NCI-H128 (cell line): ENCODE results near the gene MDGA2.
"Not testable (repeated sequence)": the region's sequence is repeated elsewhere in the genome, so short reads cannot be mapped to it uniquely, and the experiment has no call there.

Experiments used
- DNase-seq: peaks from one replicate; lab custom pipeline; 2025; ENCODE audit not compliant: unreplicated experiment; lab: John Stamatoyannopoulos, UW

The MDGA2 gene

DNA sequence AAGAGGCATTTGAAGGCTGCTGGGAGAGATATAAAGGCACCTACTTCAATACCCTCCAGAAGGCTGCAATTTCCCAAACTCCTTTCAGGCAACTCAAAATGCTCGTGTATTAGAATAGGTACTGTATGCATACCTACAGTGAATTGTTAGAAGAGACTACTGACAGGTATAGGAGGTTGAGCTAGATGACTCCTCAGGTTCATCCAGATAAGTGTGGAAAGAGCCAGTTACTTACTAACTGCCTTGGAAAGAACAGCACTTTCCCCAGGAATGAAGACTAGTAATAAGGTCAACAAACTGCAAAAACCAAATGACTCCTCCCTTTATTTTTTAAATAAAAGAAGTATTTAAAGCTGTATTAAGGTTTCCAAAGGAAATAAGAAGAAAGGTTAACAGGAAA lies 429.0 kb downstream of the MDGA2 start:
- DNase-seq, result no peak

DNA sequence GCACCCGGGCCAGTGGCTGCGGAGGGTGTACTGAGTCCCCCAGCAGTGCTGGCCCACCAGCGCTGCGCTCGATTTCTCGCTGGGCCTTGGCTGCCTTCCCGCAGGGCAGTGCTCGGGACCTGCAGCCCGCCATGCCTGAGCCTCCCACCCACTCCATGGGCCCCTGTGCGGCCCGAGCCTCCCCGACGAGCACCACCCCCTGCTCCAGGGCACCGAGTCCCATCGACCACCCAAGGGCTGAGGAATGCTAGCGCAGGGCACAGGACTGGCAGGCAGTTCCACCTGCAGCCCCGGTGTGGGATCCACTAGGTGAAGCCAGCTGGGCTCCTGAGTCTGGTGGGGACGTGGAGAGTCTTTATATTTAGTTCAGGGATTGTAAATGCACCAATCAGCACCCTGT lies 432.8 kb downstream of the MDGA2 start:
- DNase-seq, result not testable (repeated sequence)

DNA sequence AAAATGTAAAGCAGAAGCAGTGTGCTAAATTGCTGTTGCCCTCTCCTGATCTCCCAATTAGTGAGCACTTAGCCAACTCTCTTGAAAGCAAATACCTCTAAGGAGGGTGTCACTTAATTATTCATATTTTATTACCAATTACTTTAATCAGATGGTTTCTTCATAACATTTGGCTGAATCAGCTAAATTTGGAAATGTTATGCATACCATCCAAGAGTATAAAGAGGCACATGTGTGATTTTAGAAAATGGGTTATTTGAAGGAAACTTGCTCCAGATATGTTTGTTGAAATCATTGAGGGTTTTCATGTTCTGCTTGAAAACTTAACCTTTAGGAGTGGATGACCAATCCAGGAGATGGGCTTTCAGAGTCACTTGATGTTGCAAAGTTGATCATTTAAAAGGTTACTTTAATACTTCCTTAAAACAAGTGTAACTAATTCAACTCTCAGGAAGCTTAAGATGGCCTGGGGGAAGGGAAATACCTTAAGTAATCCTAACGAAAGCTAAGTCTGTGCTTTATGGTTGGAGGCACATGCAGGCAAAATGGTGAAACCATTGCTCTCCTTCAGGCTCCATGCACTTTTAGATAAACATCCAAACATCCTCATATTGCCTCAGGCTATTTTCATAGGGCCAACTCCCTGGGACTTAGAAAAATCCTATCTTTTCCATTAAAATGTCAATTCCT lies 434.5 kb downstream of the MDGA2 start:
- no peak for DNase-seq

DNA sequence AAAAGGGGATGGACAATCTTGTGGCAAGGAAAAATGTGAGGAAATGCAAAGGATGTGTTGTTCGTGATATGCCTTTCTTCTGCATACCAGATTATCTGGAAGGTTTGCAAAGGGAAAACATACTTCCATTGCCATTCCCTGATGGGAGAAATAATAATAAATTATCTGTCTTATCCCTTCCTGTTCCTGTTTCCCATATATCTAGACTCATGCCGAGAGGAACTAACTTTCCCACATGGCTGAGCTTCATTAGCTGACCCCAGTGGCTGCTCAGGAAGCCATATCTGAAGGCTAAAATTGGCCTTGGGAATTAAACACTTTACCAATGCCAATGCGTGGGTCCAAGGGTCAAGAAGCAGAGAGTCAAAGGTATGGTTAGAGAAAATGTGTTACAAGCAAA lies 439.8 kb downstream of the MDGA2 start:
- DNase-seq, result no peak

- DNase-seq, result no peak
Observed at GRCh38 chr14:47226877-47227520, 448.4 kb downstream of the MDGA2 start.

GRCh38 chr14:47223656-47224055 lies 451.7 kb downstream of the MDGA2 start:
- no peak for DNase-seq

DNA sequence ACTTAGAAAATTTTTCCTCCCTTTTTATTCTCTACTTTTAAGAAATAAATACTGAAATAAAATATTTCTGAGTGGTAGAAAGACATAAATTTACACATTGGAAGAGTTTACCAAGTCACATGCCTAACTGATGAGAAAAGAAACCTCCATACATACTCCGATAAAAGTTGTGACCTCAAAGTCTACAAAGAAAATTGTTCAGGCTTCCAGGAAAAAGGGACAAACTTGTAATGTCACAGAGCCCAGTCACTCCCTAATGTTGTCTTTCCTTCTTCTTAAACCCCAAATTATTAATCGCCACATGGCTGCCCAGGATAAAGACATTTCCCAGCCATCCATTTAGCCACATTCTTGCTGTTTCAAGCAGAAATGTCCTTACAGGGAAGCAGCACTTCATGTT lies 455.3 kb downstream of the MDGA2 start:
- DNase-seq, result no peak

- DNase-seq, result no peak
Observed at GRCh38 chr14:47211263-47211662, 464.1 kb downstream of the MDGA2 start.

- no peak for DNase-seq
Observed at GRCh38 chr14:47210099-47210498, 465.3 kb downstream of the MDGA2 start.

GRCh38 chr14:47208434-47208833 lies 467.0 kb downstream of the MDGA2 start:
- no peak for DNase-seq

DNA sequence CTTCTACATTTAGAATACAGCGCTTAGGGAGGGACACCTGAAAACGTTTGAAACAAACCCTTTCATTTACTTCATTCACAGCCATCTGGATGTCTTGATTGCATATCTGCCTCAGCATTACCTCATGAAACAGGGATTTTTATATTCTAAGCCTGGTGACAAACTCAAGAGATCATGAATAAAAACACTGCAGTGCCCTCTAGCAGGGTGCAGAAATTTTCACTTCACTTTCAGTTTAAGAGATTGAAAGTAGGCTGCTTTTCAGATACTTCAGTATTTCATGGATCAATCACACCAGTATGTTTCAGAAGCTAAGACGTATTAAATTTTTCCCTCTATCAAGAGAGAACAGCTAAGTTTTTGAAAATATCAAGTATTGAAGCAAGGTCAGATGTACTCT lies 467.8 kb downstream of the MDGA2 start:
- no peak for DNase-seq

- no peak for DNase-seq
Observed at GRCh38 chr14:47200740-47201139, 474.7 kb downstream of the MDGA2 start.

- DNase-seq, result no peak
Observed at GRCh38 chr14:47195582-47195981, 479.8 kb downstream of the MDGA2 start.

- DNase-seq, result no peak
Observed at GRCh38 chr14:47194055-47194454, 481.4 kb downstream of the MDGA2 start.

- DNase-seq, result not testable (repeated sequence)
Observed at GRCh38 chr14:47192203-47192602, 483.2 kb downstream of the MDGA2 start.

DNA sequence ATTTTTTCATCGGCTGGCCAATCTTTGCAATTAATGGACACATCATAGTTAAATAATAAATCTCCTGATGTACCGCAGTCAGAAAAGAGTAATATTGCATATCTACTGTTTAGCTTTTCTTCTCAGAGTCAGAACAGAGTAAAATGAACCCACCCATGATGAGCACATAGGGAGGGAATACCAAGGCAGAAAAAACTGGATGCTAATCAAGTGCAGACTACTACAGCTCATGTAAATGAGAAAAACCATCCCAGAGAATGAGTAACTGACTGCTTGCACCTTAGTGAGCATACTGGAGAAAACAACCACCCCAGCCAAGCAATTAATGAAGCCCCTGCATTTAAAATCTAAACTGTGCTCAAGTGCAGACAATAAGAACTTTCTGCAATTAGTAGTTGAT lies 483.7 kb downstream of the MDGA2 start:
- no peak for DNase-seq

DNA sequence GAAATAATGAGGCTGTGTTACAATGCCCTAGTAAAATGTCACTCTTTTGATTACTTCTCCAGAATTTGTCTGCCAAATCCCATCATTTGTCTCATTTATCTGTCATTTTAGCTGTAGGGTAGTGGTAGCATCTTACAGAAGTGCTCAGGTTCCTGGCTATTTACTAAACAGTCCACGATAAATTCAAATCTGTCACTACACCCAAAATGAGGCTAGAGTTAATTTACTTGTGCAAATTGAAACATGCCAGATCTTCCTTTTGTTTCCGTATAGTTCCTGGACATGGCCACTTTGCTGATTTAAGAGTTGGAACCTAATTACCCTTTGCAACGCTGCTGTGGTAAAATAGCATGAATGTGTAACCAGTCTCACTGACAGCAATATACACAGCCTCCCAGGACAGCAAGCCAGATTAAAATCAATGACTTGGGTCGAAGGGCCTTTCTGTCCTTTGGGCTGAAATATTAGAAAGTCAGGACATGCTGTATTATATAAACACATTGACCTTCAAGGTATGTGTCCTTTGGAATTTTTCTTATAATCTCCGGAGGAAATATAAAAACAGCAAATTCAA lies 485.4 kb downstream of the MDGA2 start:
- no peak for DNase-seq

- no peak for DNase-seq
Observed at GRCh38 chr14:47186486-47186885, 488.9 kb downstream of the MDGA2 start.

- DNase-seq, result no peak
Observed at GRCh38 chr14:47179906-47180305, 495.5 kb downstream of the MDGA2 start.

DNA sequence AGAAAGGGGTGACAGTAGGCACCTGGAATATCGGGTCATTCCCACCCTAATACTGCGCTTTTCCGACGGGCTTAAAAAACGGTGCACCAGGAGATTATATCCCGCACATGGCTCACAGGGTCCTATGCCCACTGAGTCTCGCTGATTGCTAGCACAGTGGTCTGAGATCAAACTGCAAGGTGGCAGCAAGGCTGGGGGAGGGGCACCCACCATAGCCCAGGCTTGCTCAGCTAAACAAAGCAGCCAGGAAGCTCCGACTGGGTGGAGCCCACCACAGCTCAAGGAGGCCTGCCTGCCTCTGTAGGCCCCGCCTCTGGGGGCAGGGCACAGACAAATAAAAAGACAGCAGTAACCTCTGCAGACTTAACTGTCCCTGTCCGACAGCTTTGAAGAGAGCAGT lies 503.5 kb downstream of the MDGA2 start:
- not testable (repeated sequence) for DNase-seq

DNA sequence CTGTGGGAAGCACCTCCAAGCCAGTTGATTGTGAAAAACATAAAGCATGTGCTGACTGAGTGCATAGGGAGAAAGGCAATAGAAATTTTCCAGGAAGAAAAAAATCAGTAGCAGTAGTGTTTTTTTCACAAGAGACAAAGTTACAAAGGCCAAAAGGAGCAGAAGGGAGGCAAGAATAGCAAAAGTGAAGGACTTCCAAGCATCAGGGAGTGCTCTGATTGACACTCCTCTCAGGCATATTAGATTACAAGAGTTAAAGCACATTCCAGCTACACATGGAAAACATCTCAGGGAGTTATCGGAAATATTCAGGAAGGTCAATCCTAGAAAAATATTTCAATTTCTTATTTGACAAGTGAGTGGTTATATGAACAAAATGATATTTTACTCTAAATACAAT lies 508.0 kb downstream of the MDGA2 start:
- no peak for DNase-seq

GRCh38 chr14:47155395-47155794 lies 520.0 kb downstream of the MDGA2 start:
- DNase-seq, result no peak
